HepG2 (cell line): ENCODE measurements around the gene SPATA33. TPM values are rescaled to one million over a fixed set of nuclear protein-coding genes. Genes with fewer than 3 reads are reported as not detected.
A peak's percentile ranks its signal among the peaks of the same experiment; 100 is the strongest.
"Not testable (repeated sequence)": the region's sequence is repeated elsewhere in the genome, so short reads cannot be mapped to it uniquely, and the experiment has no call there.

Experiments
- ATAC-seq: fragments of 200-7000 bp; cut with Tn5 transposase; 3 replicates; pipeline ENCODE4 v1.9.1; 2020; ENCODE audit warnings: mild to moderate bottlenecking, moderate library complexity
- BruUV-seq: library from RNA; stranded (reverse); fragments of 400-500 nt; replicated peaks from 2 replicates; lab custom pipeline; 2021; lab: Mats Ljungman, UMichigan
- CTCF ChIA-PET: fragments of 300-600 bp; formaldehyde crosslinking; extraction: SDS; loops from one replicate; lab custom pipeline; 2021; ENCODE audit warnings: low total read pairs, inconsistent platforms, low intra/inter-chr PET ratio; lab: Yijun Ruan, JAX
- POLR2A ChIA-PET: fragments of 350-600 bp; sonication (Branson Sonifier 250); formaldehyde crosslinking; loops from one replicate; lab custom pipeline; 2020; ENCODE audit warnings: antibody characterized with exemption, inconsistent platforms; lab: Yijun Ruan, JAX
- DNase-seq: peaks from one replicate; pipeline ENCODE4 v3.0.0-alpha.2; 2015; ENCODE audit warnings: low spot score
- FAIRE-seq: peaks from 3 replicates; lab custom pipeline; 2011; peaks lifted over from hg19 to GRCh38; lab: Jason Lieb, UNC
- H2AFZ ChIP-seq: one replicate; pipeline ENCODE4 v1.6.1; 2011; ENCODE audit warnings: low read length, inconsistent platforms
- H3K27ac ChIP-seq: fragments of 300-600 bp; 3 replicates; pipeline ENCODE4 v1.8.0; 2011; ENCODE audit warnings: mixed run types, mild to moderate bottlenecking, mixed read lengths, low read length, inconsistent platforms; ENCODE audit not compliant: insufficient read depth; ENCODE audit errors: extremely low read length
- H3K27me3 ChIP-seq, 2 experiments: fragments of 200-600 bp in 1 of 2; 2 replicates in 1 of 2; 3 replicates in 1 of 2; pipeline versions ENCODE4 v1.6.0 to v1.8.0; 2011; ENCODE audit warnings: low read length in 2 of 2, mild to moderate bottlenecking in 2 of 2, moderate library complexity in 2 of 2, inconsistent platforms in 1 of 2; ENCODE audit not compliant: insufficient read depth in 2 of 2, control insufficient read depth in 1 of 2
- H3K36me3 ChIP-seq, 2 experiments: fragments of 200-600 bp in 1 of 2; replicated peaks in 1 of 2; 2 replicates in 1 of 2; 3 replicates in 1 of 2; pipeline versions ENCODE4 v1.5.1 to v1.8.0; 2011; ENCODE audit warnings: low read length in 2 of 2, inconsistent platforms in 1 of 2; ENCODE audit not compliant: insufficient read depth in 2 of 2, control insufficient read depth in 1 of 2
- H3K4me1 ChIP-seq: 2 replicates; pipeline ENCODE4 v1.5.1; 2012; ENCODE audit warnings: low read length, inconsistent platforms; ENCODE audit not compliant: insufficient read depth
- H3K4me2 ChIP-seq: 2 replicates; pipeline ENCODE4 v1.6.0; 2011; ENCODE audit warnings: low read depth, low read length, inconsistent platforms
- H3K4me3 ChIP-seq, 3 experiments: fragments of 200-600 bp in 1 of 3; sonication (generic), shearing (Covaris generic) in 1 of 3; replicated peaks in 1 of 3; 2 replicates each; pipeline ENCODE4 v1.5.1; 2011 to 2016; ENCODE audit warnings: low read length in 3 of 3, inconsistent platforms in 2 of 3, low read depth in 2 of 3, mild to moderate bottlenecking in 2 of 3, control low read depth in 1 of 3, mixed read lengths in 1 of 3; ENCODE audit not compliant: insufficient read depth in 1 of 3
- H3K79me2 ChIP-seq: one replicate; pipeline ENCODE4 v1.6.1; 2011; ENCODE audit warnings: low read length, inconsistent platforms; ENCODE audit not compliant: insufficient read depth
- H3K9ac ChIP-seq: 2 replicates; pipeline ENCODE4 v1.6.0; 2011; ENCODE audit warnings: mild to moderate bottlenecking, low read depth, low read length, inconsistent platforms; ENCODE audit not compliant: insufficient read depth
- H3K9me3 ChIP-seq: 2 replicates; pipeline ENCODE4 v1.5.1; 2012; ENCODE audit warnings: mild to moderate bottlenecking, low read length
- H4K20me1 ChIP-seq: 2 replicates; pipeline ENCODE4 v1.6.0; 2011; ENCODE audit warnings: inconsistent platforms, mild to moderate bottlenecking, low read length, moderate library complexity; ENCODE audit not compliant: insufficient read depth
- CAMTA2 ChIP-seq: sonication (generic); formaldehyde crosslinking; IDR thresholded peaks from 2 replicates; pipeline ENCODE4 v1.4.0; 2020; ENCODE audit warnings: mild to moderate bottlenecking, missing genetic modification reagents, borderline replicate concordance
- NR2F1 ChIP-seq, 2 experiments: fragments of 450-650 bp in 1 of 2; formaldehyde crosslinking in 1 of 2; IDR thresholded peaks; 2 replicates each; pipeline versions ENCODE4 v1.5.0 to v1.6.1; 2016 to 2020; ENCODE audit warnings: mild to moderate bottlenecking in 1 of 2, missing compliant biosample characterization in 1 of 2, missing genetic modification reagents in 1 of 2, moderate library complexity in 1 of 2
- SETDB1 ChIP-seq: sonication (generic); formaldehyde crosslinking; IDR thresholded peaks from 2 replicates; pipeline ENCODE4 v1.5.1; 2020; ENCODE audit warnings: missing genetic modification reagents, mild to moderate bottlenecking, borderline replicate concordance
- STAG1 ChIP-seq: sonication (generic); formaldehyde crosslinking; IDR thresholded peaks from 2 replicates; pipeline ENCODE4 v1.4.0; 2020; ENCODE audit warnings: missing genetic modification reagents
- ZMYM2 ChIP-seq: sonication (generic); formaldehyde crosslinking; IDR thresholded peaks from 2 replicates; pipeline ENCODE4 v1.8.0; 2022; ENCODE audit warnings: mild to moderate bottlenecking, missing genetic modification reagents
- ZSCAN22 ChIP-seq: sonication (generic); formaldehyde crosslinking; IDR thresholded peaks from 2 replicates; pipeline ENCODE4 v1.4.0; 2020; ENCODE audit warnings: mild to moderate bottlenecking, missing genetic modification reagents
- WGBS: methylation state at CpG from one replicate; pipeline ENCODE4 v1.1.6; 2017; ENCODE audit warnings: low lambda C conversion rate; 5-methylcytosine and 5-hydroxymethylcytosine counted together
- in situ Hi-C: cut with HindIII; loops from 2 replicates; pipeline ENCODE4 v1.10.0; 2017; ENCODE audit warnings: low pct_unique_long_range_greater_than_20kb; ENCODE audit not compliant: extremely low pct_ligation_motif_present
- intact Hi-C: fragments of 100-400 bp; cut with micrococcal nuclease; formaldehyde crosslinking; loops from one replicate; pipeline ENCODE4 v1.10.0; 2022; ENCODE audit not compliant: unreplicated experiment
- polyA plus RNA-seq, 8 experiments: library from polyadenylated mRNA; depleted of rRNA in 3 of 8; stranded (reverse) in 7 of 8; unstranded in 1 of 8; fragments of >200 nt; fragmentation: Illumina TruSeq in 4 of 8; extraction: Trizol in 4 of 8; gene quantifications; 2 replicates each; pipeline versions ENCODE4 v1.2.1 to v1.2.3, GENCODE V29; 2011 to 2016; ENCODE audit warnings: low read depth in 4 of 8, missing spikeins in 1 of 8, mixed read lengths in 1 of 8; ENCODE audit not compliant: insufficient read depth in 1 of 8
- total RNA-seq, 5 experiments: library from RNA; depleted of rRNA; stranded (reverse); fragments of >200 nt; fragmentation: Illumina TruSeq; extraction: Trizol; gene quantifications; 2 replicates each; pipeline ENCODE4 v1.2.3, GENCODE V29; 2016; ENCODE audit warnings: low read depth in 1 of 5
- TF ChIP-seq, protein P1 (sequence below): sonication (generic); formaldehyde crosslinking; IDR thresholded peaks from 2 replicates; pipeline ENCODE4 v1.4.0; 2020; ENCODE audit warnings: missing genetic modification reagents

Gene SPATA33
- total and polyA plus RNA-seq, 2 of the 13 experiments (the other 11 are each of a cell fraction or from before 2014, with no cell fraction given) = 5.7 to 11.0 TPM

DNA sequence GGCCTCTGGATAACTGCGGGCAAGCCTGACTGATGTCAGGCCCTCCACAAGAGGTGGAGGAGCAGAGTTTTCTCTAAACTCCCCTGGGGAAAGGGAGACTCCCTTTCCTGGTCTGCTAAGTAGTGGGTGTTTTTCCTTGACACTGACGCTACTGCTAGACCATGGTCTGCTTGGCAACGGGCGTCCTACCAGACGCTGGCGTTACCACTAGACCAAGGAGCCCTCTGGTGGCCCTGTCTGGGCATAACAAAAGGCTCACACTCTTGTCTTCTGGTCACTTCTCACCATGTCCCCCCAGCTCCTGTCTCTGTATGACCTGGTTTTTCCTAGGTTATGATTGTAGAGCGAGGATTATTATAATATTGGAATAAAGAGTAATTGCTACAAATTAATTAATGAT lies 9.4 kb downstream of the SPATA33 start:
- peaks cover 26% of the 10 kb centered on the region for H3K4me1 ChIP-seq
- intact Hi-C loops, H3K79me2 ChIP-seq, in situ Hi-C loops, H3K27me3 ChIP-seq, H3K4me3 ChIP-seq, H4K20me1 ChIP-seq, H2AFZ ChIP-seq, H3K4me2 ChIP-seq, ATAC-seq, H3K36me3 ChIP-seq, DNase-seq, BruUV-seq, POLR2A ChIA-PET, CTCF ChIA-PET, H3K27ac ChIP-seq, FAIRE-seq, H3K9ac ChIP-seq: not testable (repeated sequence)
- 89% methylated on average over 7 of the region's 7 CpGs for WGBS
- peaks cover 12% of the 10 kb centered on the region; the same call in 1 of the 2 replicates for H3K9me3 ChIP-seq
- TF ChIP-seq, protein P1, sequence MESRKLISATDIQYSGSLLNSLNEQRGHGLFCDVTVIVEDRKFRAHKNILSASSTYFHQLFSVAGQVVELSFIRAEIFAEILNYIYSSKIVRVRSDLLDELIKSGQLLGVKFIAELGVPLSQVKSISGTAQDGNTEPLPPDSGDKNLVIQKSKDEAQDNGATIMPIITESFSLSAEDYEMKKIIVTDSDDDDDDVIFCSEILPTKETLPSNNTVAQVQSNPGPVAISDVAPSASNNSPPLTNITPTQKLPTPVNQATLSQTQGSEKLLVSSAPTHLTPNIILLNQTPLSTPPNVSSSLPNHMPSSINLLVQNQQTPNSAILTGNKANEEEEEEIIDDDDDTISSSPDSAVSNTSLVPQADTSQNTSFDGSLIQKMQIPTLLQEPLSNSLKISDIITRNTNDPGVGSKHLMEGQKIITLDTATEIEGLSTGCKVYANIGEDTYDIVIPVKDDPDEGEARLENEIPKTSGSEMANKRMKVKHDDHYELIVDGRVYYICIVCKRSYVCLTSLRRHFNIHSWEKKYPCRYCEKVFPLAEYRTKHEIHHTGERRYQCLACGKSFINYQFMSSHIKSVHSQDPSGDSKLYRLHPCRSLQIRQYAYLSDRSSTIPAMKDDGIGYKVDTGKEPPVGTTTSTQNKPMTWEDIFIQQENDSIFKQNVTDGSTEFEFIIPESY (CRISPR knock-in tag) = peak; percentile 99
- TF ChIP-seq SETDB1 (CRISPR knock-in tag) (0 out of 2 replicates have a peak, but pooled peaks have one; percentile 77), STAG1 (CRISPR knock-in tag) (peak; percentile 33)

DNA sequence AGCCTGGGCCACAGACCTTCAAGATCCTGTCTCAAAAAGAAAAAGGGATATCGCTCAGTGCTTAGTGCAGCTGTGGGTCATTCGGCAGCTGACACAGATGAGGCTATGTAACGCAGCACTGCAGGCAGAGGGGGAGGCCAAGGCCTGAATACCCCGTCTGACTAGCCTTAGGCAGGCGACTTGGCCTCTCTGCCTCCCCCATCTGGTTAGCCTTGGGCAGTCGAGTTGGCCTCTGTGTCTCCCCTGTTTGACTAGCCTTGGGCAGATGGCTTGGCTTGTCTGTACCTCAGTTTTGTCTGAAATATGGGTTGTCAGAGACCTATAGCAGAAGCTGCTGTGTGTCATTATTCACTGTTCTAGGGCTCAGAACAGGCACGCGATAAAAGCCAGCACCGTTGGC lies 10.0 kb downstream of the SPATA33 start:
- ATAC-seq (no peak), DNase-seq (no peak), FAIRE-seq (no peak)
- Histone ChIP-seq H3K27ac (no peak overlapping the region), H3K4me3 (no peak overlapping the region), H3K79me2 (no peaks in the 10 kb centered on the region), H3K4me1 (peaks cover 26% of the 10 kb centered on the region), H3K9ac (no peak overlapping the region), H2AFZ (no peak overlapping the region), H3K4me2 (no peak overlapping the region), H3K27me3 (no peaks in the 10 kb centered on the region), H3K9me3 (peaks cover 12% of the 10 kb centered on the region; the same call in 1 of the 2 replicates), H3K36me3 (peaks cover 3 to 7% of the 10 kb centered on the region in 2 experiments; a peak in 3 of 5 replicates), H4K20me1 (no peaks in the 10 kb centered on the region)
- ChIA-PET CTCF (no interaction called here), POLR2A (interaction anchor here (1.0 to 1.6 kb wide), 2 partner anchors 25 to 33 kb away, joined by 3 to 4 read pairs; no protein-coding TSS in a partner anchor)
- in situ Hi-C loops = no loop called here
- TF ChIP-seq CAMTA2 (CRISPR knock-in tag) (no peak), NR2F1 (CRISPR knock-in tag; IDR thresholded peaks at IDR 0.05) (no peak), ZMYM2 (CRISPR knock-in tag) (0 out of 2 replicates have a peak, but pooled peaks have one; percentile 32), ZSCAN22 (CRISPR knock-in tag) (peak; percentile 95)
- 89% methylated on average over 9 of the region's 9 CpGs for WGBS
- intact Hi-C loops = no loop called here
- no TSS peak for BruUV-seq
